HUES64 (cell line): ENCODE results near the gene ADRM1.

ENCODE experiments used
- H3K27ac ChIP-seq: 2 replicates; pipeline ENCODE4 v1.7.0; 2013; ENCODE audit warnings: low read depth, low read length, inconsistent platforms
- H3K27me3 ChIP-seq: 2 replicates; pipeline ENCODE4 v1.6.1; 2013; ENCODE audit warnings: mild to moderate bottlenecking, low read length; ENCODE audit not compliant: insufficient read depth
- H3K36me3 ChIP-seq: 2 replicates; pipeline ENCODE4 v1.6.1; 2013; ENCODE audit warnings: mild to moderate bottlenecking, low read length; ENCODE audit not compliant: insufficient read depth
- H3K4me1 ChIP-seq: 2 replicates; pipeline ENCODE4 v1.6.1; 2013; ENCODE audit warnings: mild to moderate bottlenecking, low read length, moderate library complexity; ENCODE audit not compliant: insufficient read depth
- H3K4me3 ChIP-seq: 2 replicates; pipeline ENCODE4 v1.5.1; 2013; ENCODE audit warnings: mild to moderate bottlenecking, low read length, moderate library complexity
- H3K9ac ChIP-seq: 2 replicates; pipeline ENCODE4 v1.6.1; 2013; ENCODE audit warnings: mild to moderate bottlenecking, low read depth, low read length
- H3K9me3 ChIP-seq: 2 replicates; pipeline ENCODE4 v1.6.1; 2013; ENCODE audit warnings: low read depth, low read length; ENCODE audit not compliant: insufficient read depth
- WGBS: fragments of 150-250, 120-280 bp; methylation state at CpG from one replicate; pipeline ENCODE4 v1.1.7; 2013; ENCODE audit warnings: missing lambda C conversion rate; 5-methylcytosine and 5-hydroxymethylcytosine counted together

The ADRM1 gene

DNA sequence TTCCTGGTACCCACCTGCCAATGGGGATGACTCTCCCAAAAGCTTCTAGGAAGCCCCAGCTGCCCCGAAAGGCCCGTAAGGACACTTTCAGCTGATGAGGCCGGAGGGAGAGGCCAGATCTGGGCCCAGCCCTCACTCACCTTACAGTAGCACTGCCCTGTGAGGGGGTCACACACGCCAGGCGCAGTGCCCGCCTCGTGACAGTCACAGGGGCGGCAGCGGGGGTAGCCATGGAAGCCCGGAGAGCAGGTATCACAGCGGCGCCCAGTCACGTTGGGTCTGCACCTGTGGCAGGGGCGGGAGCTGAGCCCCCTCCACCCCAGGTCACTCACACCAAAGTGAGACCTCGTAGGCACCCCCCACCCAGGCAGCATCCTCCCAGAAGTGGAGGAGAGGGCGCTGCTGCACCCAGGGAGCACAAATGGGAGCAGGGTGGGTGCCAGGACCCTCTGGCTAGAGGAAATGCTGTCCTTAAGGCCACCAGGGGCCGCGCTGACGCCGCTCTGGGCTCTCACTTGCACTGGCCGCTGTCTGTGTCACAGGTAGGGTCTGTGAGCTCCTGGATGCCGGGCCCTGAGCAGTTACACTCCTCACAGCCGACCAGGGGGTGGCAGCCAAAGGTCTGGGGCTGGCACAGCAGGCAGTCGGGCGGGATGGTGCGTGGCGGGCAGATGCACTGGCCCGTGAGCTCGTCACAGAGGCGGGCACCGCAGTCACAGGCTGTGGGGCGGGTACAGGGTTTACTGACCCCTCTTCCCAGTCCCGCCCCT lies 25.1 kb downstream of the ADRM1 start:
- Histone ChIP-seq H3K27me3 (no peaks in the 10 kb centered on the region), H3K27ac (no peak overlapping the region), H3K4me1 (no peaks in the 10 kb centered on the region), H3K4me3 (no peak overlapping the region), H3K36me3 (peaks cover 95% of the 10 kb centered on the region), H3K9me3 (no peaks in the 10 kb centered on the region), H3K9ac (no peak overlapping the region)
- 91% methylated on average over 33 of the region's 33 CpGs for WGBS

DNA sequence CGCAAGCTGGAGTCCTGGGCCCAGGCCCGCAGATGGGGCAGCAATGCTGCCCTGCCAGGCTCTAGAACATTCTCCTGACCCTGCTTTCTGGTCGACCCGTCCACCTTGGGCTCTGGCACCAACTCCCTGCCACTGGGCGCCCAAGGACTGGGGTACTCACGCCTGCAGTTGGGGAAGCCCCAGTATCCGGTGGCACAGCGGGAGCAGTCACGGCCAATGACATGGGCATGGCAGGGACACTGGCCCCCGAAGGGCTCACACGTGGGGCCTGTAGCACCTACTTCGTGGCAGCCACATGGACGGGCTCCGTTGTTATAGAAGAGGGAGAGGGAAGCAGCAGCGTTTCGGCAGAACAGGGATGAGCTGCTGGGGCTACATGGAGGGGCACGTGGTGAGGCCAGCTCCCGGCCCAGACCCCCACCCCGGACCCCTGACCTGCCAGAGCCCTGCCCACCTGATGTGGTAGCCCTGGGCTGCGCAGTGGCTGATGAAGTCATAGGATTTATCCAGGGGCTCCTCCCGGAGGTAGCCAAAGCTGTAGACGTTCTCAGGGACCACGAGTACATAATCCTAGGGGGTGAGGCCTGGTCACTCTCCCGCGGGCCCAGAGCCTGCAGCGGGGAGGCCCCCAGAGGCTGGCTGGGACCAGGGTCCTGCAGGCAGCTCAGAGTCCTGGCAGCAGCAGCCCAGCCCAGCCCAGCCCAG lies 26.0 kb downstream of the ADRM1 start:
- H3K27me3 ChIP-seq, result no peaks in the 10 kb centered on the region
- H3K4me3 ChIP-seq, result no peak overlapping the region
- H3K9me3 ChIP-seq, result no peaks in the 10 kb centered on the region
- H3K27ac ChIP-seq, result no peak overlapping the region
- H3K4me1 ChIP-seq, result no peaks in the 10 kb centered on the region
- no peak overlapping the region for H3K9ac ChIP-seq
- peaks cover 94% of the 10 kb centered on the region for H3K36me3 ChIP-seq
- 96% methylated on average over 26 of the region's 26 CpGs for WGBS

DNA sequence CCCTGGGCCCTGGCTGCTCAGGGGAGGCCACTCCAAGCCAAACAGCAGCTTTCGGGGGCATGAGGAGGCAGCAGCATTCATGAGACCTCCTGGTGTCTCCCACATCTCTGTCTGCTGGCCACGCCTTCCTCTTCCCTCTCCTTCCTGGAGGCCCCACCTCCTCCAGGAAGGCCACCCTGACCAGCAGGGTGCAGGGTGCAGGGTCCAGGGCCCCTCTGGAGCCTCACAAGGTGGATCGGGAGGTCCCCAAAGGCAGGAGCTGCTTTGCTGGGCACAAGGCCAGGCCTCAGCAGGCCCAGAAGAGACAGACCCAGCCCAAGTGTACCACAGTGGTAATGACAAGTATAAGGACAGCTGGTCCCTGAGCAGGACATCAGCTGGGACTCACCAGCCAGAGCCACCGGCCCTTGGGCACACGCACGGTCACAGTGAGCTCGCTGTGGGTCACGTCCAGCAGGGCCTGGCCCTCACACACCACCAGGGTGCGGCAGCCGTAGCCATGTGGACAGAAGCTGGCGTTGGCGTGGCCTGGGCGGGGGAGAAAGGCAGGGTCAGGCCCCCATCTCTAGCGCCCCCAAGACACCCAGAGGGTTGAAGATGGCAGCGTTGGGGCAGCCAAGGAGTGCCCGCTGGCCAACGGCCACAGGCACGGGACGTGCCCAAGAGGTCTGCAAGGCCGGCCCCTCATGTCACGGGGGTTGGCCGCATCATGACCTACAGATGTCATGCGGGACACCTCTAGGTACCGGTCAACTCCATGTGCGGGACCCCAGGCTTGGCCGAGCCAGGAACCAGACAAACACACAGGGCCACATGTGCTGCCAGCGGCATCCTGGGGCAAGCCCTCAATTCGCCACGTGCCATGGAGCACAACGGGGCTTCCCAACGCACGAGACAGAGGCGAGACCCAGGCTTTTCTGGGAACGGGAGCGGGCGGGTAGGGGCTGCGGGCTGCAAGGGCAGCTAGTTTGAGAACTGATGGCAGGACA lies 26.9 kb downstream of the ADRM1 start:
- Histone ChIP-seq H3K9me3 (no peaks in the 10 kb centered on the region), H3K27ac (no peak overlapping the region), H3K9ac (no peak overlapping the region), H3K4me3 (no peak overlapping the region), H3K27me3 (no peaks in the 10 kb centered on the region), H3K4me1 (no peaks in the 10 kb centered on the region), H3K36me3 (peaks cover 92% of the 10 kb centered on the region)
- 96% methylated on average over 37 of the region's 37 CpGs for WGBS

DNA sequence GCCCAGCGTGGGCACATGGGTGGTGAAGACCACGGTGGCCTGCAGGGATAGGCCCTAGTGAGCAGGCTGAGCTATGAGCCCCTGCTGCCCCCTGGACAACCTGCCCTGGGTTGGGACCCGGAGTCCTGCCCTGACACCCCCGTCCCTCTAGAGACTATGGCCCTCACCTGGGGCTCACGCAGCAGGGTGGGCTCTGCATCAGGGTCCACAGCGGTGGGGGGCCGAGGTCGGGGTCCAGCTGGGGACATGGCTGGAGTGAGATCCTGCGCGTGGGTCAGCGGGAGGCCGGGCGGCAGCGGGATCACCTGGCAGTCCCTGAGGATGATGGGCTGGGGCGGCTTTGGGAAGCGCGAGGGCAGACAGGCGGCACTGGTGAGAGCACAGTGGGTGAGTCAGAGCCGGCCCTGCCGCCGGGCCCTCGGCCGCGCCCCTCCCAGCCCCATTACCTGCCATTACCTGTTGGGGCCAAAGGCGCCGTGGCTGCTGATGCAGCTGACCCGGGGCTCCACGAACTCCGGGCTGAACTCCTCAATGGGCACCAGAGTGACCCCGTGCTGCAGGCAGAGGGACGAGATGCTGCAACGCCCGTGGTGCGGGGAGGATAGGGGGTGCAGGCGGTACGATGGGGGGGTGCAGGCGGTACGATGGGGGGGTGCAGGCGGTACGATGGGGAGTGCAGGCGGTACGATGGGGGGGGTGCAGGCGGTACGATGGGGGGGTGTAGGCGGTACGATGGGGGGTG lies 27.9 kb downstream of the ADRM1 start:
- WGBS, result 94% methylated on average over 36 of the region's 46 CpGs
- Histone ChIP-seq H3K27me3 (no peaks in the 10 kb centered on the region), H3K4me3 (no peak overlapping the region), H3K4me1 (no peaks in the 10 kb centered on the region), H3K9ac (no peak overlapping the region), H3K9me3 (no peaks in the 10 kb centered on the region), H3K27ac (no peak overlapping the region), H3K36me3 (peaks cover 90% of the 10 kb centered on the region)

DNA sequence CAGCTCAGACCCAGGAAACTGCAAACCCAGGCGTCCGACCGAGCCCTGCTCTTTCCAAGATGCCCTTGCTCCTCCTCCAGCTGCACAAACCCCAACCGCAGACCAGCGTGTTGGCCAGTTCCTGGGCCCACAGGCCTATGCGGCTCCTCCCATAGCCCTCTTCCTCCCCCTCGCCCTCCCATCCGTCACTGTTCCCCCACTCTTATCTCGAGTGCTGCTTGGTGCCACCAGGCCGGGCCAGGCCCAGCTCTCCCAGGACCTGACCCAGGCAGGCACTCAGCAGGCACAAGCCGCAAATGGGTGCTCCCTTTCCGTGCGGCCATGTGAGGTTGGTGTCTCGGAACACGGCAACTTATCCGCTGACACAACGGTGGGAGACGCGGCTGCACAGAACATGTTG lies 28.6 kb downstream of the ADRM1 start:
- Histone ChIP-seq H3K27me3 (no peaks in the 10 kb centered on the region), H3K27ac (no peak overlapping the region), H3K4me1 (no peaks in the 10 kb centered on the region), H3K9ac (no peak overlapping the region), H3K4me3 (no peak overlapping the region), H3K9me3 (no peaks in the 10 kb centered on the region), H3K36me3 (peaks cover 90% of the 10 kb centered on the region)
- 96% methylated on average over 19 of the region's 19 CpGs for WGBS

DNA sequence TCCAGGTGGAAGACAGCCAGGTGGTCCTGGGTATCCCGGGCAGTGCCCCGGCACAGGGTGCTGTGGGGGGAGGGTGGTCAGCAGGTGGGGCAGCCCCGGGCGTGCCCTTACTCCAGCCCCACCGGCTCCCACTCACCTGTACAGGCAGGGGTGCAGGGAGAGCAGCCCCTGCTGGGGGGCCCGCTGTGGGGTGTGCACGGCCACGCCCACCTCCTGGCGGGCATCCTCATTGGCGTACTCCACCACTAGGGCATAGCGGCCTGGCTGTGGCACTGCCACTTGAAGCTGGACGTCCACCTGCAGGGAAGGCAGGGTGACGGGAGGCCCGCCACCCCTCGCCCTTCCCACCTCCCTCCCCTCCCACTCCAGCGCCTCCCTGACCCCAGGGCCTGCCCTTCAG lies 29.6 kb downstream of the ADRM1 start:
- peaks cover 90% of the 10 kb centered on the region for H3K36me3 ChIP-seq
- H3K9ac ChIP-seq, result no peak overlapping the region
- no peaks in the 10 kb centered on the region for H3K9me3 ChIP-seq
- H3K27me3 ChIP-seq, result no peaks in the 10 kb centered on the region
- H3K4me1 ChIP-seq, result no peaks in the 10 kb centered on the region
- 91% methylated on average over 16 of the region's 16 CpGs for WGBS
- H3K27ac ChIP-seq, result no peak overlapping the region
- no peak overlapping the region for H3K4me3 ChIP-seq

DNA sequence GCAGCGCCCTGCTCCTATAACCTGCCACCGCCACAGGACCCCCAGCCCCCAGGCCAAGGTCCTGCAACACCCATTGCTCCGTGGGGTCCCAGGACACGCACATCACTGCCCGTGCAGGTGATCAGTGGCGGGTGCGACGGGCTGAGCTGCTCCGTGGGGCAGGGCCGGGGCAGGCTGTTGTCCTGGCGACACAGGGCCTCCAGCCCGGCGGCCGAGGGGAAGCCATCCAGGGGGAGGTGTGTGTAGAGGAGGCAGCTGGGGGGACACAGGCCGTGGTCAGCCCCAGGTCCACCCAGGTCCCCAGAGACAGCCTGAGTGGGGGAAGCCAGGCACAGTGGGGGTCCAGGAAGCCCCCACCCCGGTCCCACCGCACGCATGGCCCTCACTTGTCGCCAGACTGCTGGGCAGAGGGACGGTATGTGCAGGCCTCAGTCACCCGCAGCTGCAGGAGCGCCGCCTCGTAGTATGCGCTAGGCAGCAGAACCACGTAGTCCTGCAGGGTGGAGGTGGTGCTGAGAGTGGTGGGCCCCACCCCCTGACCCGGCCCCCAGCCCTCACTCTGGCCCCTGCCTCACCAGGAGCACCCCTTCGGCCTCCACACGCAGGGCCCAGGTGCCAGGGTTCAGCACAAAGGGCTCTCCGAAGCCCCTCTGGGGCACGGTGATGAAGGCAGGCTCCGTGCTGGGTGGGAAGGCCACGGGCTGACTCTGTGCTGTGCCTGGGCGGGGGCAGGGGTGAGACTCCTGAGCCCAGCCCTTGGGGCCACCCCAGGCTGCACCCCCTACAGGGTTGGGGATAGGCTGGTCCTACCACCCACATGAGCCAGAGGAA lies 30.4 kb downstream of the ADRM1 start:
- no peaks in the 10 kb centered on the region for H3K27me3 ChIP-seq
- H3K4me1 ChIP-seq, result no peaks in the 10 kb centered on the region
- H3K9me3 ChIP-seq, result no peaks in the 10 kb centered on the region
- H3K36me3 ChIP-seq, result peaks cover 90% of the 10 kb centered on the region
- WGBS, result 95% methylated on average over 34 of the region's 34 CpGs
- H3K27ac ChIP-seq, result no peak overlapping the region
- H3K4me3 ChIP-seq, result no peak overlapping the region
- no peak overlapping the region for H3K9ac ChIP-seq

DNA sequence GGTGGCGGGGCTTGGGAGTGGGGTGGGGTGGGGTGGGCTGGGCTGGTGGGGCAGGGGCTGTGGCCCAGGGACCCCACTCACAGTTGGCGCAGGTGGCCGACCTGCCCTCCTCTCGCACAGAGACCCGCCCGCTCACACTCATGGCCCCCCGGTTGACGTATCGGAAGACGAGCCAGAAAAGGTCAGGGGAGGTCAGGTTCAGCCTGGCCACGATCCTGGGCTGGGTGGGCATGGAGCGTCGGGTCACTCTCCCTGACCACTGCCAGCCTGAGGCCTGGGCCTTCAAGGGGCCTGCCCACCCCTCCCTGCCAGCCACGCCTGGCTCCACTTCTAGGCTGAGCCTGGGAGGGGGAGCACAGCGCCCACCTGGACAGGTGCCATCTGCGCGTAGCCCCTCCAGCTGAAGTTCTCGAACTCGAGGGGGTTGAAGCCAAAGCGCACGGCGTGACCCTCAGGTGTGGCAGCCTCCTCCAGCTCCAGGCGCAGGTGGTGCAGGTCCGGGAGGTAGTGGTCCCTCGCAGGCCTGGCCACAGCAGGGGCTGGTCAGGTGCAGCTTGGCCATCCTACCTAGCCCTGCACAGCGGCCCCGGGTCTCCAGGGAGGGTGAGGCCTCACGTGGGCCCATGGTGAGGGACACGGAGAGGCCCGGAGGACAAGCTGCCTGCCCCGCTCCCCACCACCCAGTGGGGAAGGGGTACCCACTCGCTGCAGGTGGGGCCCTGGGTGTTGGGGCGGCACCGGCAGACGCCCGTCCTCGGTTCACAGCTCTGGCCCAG lies 31.2 kb downstream of the ADRM1 start:
- WGBS, result 92% methylated on average over 37 of the region's 37 CpGs
- no peak overlapping the region for H3K4me3 ChIP-seq
- H3K27ac ChIP-seq, result no peak overlapping the region
- H3K9me3 ChIP-seq, result no peaks in the 10 kb centered on the region
- H3K9ac ChIP-seq, result no peak overlapping the region
- no peaks in the 10 kb centered on the region for H3K4me1 ChIP-seq
- peaks cover 88% of the 10 kb centered on the region for H3K36me3 ChIP-seq
- H3K27me3 ChIP-seq, result no peaks in the 10 kb centered on the region

DNA sequence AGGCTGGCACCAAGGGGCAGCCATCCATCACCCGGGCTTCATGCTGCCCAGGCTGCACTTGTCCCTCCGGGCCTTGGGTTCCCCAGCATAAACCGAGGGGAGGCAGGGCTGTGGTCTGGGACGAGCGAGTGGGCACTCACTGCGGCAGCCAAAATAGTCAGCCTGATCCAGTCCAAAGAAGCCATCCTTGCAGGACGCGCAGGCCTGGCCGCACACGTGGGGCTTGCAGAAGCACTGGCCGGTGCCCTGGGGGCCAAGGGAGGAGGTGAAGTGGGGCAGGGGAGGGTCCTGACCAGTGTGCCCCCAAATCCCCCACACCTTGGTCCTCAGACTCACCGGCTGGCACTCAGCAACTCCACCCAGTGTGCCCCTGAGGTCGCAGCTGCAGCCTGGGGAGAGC lies 32.1 kb downstream of the ADRM1 start:
- 96% methylated on average over 13 of the region's 13 CpGs for WGBS
- Histone ChIP-seq H3K36me3 (peaks cover 87% of the 10 kb centered on the region), H3K9ac (no peak overlapping the region), H3K4me1 (no peaks in the 10 kb centered on the region), H3K9me3 (no peaks in the 10 kb centered on the region), H3K27ac (no peak overlapping the region), H3K27me3 (no peaks in the 10 kb centered on the region), H3K4me3 (no peak overlapping the region)
